Astrocyte of the cerebellum (primary cell): ENCODE data around the gene CACNA2D3.

ENCODE experiments used
- DNase-seq: peaks from one replicate; pipeline ENCODE4 v3.0.0-alpha.2; 2011; ENCODE audit warnings: low read depth
- H3K4me3 ChIP-seq: 2 replicates; pipeline ENCODE4 v1.5.1; 2011; ENCODE audit warnings: mild to moderate bottlenecking, low read depth, low read length, moderate library complexity
- in situ Hi-C: cut with HindIII; loops from 2 replicates; pipeline ENCODE4 v1.10.0; 2017; ENCODE audit warnings: low sequenced_read_pairs
- TF ChIP-seq, protein P1 (sequence below): IDR thresholded peaks from 2 replicates; pipeline ENCODE4 v1.5.1; 2012; ENCODE audit warnings: low read length, low read depth, moderate library complexity, mild to moderate bottlenecking; ENCODE audit errors: missing control alignments

Gene CACNA2D3

GRCh38 chr3:54600441-54601204, 478.3 kb downstream of the CACNA2D3 start:
- no peak overlapping the region for H3K4me3 ChIP-seq
- in situ Hi-C loops: loop anchor here (10.0 kb wide), 1 partner anchor 196 kb away; no protein-coding TSS in a partner anchor
- TF ChIP-seq, protein P1, sequence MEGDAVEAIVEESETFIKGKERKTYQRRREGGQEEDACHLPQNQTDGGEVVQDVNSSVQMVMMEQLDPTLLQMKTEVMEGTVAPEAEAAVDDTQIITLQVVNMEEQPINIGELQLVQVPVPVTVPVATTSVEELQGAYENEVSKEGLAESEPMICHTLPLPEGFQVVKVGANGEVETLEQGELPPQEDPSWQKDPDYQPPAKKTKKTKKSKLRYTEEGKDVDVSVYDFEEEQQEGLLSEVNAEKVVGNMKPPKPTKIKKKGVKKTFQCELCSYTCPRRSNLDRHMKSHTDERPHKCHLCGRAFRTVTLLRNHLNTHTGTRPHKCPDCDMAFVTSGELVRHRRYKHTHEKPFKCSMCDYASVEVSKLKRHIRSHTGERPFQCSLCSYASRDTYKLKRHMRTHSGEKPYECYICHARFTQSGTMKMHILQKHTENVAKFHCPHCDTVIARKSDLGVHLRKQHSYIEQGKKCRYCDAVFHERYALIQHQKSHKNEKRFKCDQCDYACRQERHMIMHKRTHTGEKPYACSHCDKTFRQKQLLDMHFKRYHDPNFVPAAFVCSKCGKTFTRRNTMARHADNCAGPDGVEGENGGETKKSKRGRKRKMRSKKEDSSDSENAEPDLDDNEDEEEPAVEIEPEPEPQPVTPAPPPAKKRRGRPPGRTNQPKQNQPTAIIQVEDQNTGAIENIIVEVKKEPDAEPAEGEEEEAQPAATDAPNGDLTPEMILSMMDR: no peak
- no peak for DNase-seq

DNA sequence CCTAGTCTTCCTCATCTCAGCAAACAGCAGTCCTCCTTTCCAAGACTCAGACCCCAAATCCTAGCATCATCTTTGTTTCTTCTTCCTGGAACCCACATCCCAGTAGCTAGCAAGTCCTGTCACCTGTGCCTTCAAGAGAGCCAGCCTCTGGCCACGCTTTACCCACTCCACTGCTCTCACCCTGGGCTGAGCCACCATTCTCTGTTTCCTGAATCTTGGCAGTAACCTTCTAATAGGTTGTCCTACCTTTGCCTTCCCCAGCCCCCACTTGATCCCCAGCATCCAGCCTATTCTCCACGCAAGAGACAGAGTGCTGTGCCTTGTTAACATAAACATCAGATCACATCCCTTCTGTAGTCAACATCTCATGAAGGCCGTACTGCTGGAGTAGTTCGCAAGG, 482.1 kb downstream of the CACNA2D3 start:
- no peak for DNase-seq
- in situ Hi-C loops: loop anchor here (10.0 kb wide), 1 partner anchor 200 kb away; no protein-coding TSS in a partner anchor
- TF ChIP-seq, protein P1: no peak
- no peak overlapping the region for H3K4me3 ChIP-seq

- in situ Hi-C loops: loop anchor here (10.0 kb wide), 1 partner anchor 203 kb away; no protein-coding TSS in a partner anchor
These were observed 485.7 kb downstream of the CACNA2D3 start for GRCh38 chr3:54608041-54608440.

GRCh38 chr3:54619053-54619452, 496.7 kb downstream of the CACNA2D3 start:
- TF ChIP-seq, protein P1: no peak
- in situ Hi-C loops: no loop called here
- DNase-seq: no peak
- H3K4me3 ChIP-seq: no peak overlapping the region

More at GRCh38 chr3:54608041-54608440, 485.7 kb downstream of the CACNA2D3 start:
- no peak for DNase-seq
- TF ChIP-seq, protein P1: no peak
- no peak overlapping the region for H3K4me3 ChIP-seq

GRCh38 chr3:54619531-54619930, 497.2 kb downstream of the CACNA2D3 start:
- TF ChIP-seq, protein P1: no peak
- in situ Hi-C loops: no loop called here

DNA sequence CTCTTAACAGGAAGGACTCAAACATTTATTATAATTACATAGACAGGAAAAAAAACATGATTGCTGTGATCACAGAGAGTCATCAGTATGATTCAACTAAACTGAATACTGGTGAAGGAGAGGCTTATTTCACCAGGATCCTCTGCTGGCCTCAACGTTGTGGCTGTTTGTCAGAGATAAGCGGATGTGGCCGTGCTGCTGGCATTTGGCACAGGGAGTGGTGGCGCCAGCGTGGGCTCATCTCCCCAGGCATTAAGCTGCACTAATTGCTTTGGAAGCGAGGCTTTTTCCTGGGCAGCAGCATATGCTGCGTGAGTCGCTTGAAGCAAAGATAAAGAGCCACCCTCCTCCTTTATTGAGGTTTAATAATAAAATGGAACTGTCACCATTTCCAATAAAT, 498.8 kb downstream of the CACNA2D3 start:
- TF ChIP-seq, protein P1: no peak
- DNase-seq: no peak
- in situ Hi-C loops: no loop called here
- H3K4me3 ChIP-seq: no peak overlapping the region

More at GRCh38 chr3:54619531-54619930, 497.2 kb downstream of the CACNA2D3 start:
- no peak for DNase-seq
- no peak overlapping the region for H3K4me3 ChIP-seq
